ENCODE data around the gene EFCAB12. TPM values are rescaled to one million over a fixed set of nuclear protein-coding genes. Genes with fewer than 3 reads are reported as not detected.

The EFCAB12 gene
- total and polyA plus RNA-seq, 2 of the 4 experiments (the other 2 are of a cell fraction) = under 0.01 to 0.17 TPM

DNA sequence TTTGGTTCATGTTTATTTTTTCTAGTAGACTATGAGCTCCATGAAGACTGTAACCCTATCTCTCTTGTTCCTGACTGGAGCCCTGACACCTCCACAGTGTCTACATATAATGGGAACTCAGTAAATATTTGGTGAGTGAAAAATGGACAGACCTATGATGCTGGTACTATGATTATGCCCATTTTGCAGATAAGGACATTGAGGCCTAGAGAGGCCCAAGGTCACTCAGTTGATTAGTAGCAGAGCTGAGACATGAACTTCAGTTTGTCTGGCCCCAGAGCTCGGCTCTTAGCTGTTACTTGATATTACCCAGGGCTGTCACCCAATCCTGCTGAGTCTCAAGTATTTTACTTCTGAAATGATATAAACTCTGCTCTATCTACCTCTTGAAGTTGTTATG, 5.5 kb downstream of the EFCAB12 start:
- WGBS, 2 experiments (ENCODE audit: extremely low coverage in 2 of 2, insufficient read length in 1 of 2) = no CpG with 5 or more reads among the region's 1 CpG

More for the DNA sequence above, 5.5 kb downstream of the EFCAB12 start:
- H2AK9ac ChIP-seq (replicated peaks; ENCODE audit: low read depth, low read length, poor library complexity) = no peak overlapping the region
- no peak overlapping the region for H4K5ac ChIP-seq (ENCODE audit: low read depth, low read length)
- no peak overlapping the region for H4K91ac ChIP-seq (ENCODE audit: insufficient read depth, low read depth, low read length)
- no peak overlapping the region for H3K56ac ChIP-seq (ENCODE audit: extremely low read depth, insufficient read depth, low read length)
- H3K4me1 ChIP-seq (ENCODE audit: control insufficient read depth, insufficient read depth, low read length) = peaks cover 6% of the 10 kb centered on the region
- DNase-seq = no peak
- CTCF ChIA-PET = no interaction called here
- no peak overlapping the region for H3K4me2 ChIP-seq (ENCODE audit: low read depth, low read length)
- H3K36me3 ChIP-seq (ENCODE audit: control insufficient read depth, insufficient read depth, low read length) = no peaks in the 10 kb centered on the region
- no peak overlapping the region for H3K14ac ChIP-seq (replicated peaks; ENCODE audit: low read depth, low read length)
- no peak overlapping the region for H2BK5ac ChIP-seq (ENCODE audit: low read depth, low read length, poor library complexity, severe bottlenecking)
- H3K9ac ChIP-seq (ENCODE audit: low read depth, low read length) = no peak overlapping the region
- no peaks in the 10 kb centered on the region for H4K20me1 ChIP-seq (ENCODE audit: insufficient read depth, low read length)
- peaks cover 8% of the 10 kb centered on the region; the same call in 1 of the 2 replicates for H3K9me1 ChIP-seq (ENCODE audit: insufficient read depth, low read length)
- H3K4me3 ChIP-seq (ENCODE audit: insufficient read depth, low read depth, low read length) = no peak overlapping the region
- H3K23ac ChIP-seq (ENCODE audit: low read depth, low read length) = no peak overlapping the region
- no peak overlapping the region for H2AK5ac ChIP-seq (ENCODE audit: low read depth, low read length)
- no peak overlapping the region for H3K18ac ChIP-seq (ENCODE audit: low read depth, low read length)
- no peaks in the 10 kb centered on the region for H3K27me3 ChIP-seq (ENCODE audit: control insufficient read depth, insufficient read depth, low read length)
- no peak overlapping the region for H2BK20ac ChIP-seq (ENCODE audit: low read depth, low read length)
- TF ChIP-seq, protein P1, sequence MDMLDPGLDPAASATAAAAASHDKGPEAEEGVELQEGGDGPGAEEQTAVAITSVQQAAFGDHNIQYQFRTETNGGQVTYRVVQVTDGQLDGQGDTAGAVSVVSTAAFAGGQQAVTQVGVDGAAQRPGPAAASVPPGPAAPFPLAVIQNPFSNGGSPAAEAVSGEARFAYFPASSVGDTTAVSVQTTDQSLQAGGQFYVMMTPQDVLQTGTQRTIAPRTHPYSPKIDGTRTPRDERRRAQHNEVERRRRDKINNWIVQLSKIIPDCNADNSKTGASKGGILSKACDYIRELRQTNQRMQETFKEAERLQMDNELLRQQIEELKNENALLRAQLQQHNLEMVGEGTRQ (IDR thresholded peaks at IDR 0.05; ENCODE audit: low read depth, low read length) = no peak
- TF ChIP-seq CHD1 (IDR thresholded peaks at IDR 0.05; ENCODE audit: low read depth, low read length) (no peak), SMC3 (IDR thresholded peaks at IDR 0.05; ENCODE audit: low read depth, low read length) (no peak), MXI1 (IDR thresholded peaks at IDR 0.05; ENCODE audit: borderline replicate concordance, low read depth, low read length) (no peak), MAFK (IDR thresholded peaks at IDR 0.05; ENCODE audit: low read depth, low read length) (no peak), CTCF (conservative IDR thresholded peaks at IDR 0.05; ENCODE audit: low read depth, low read length) (no peak), NFE2L2 (IDR thresholded peaks at IDR 0.05; ENCODE audit: low read depth, low read length) (no peak), ELK1 (IDR thresholded peaks at IDR 0.05; ENCODE audit: borderline replicate concordance, low read depth, low read length) (no peak), MAZ (IDR thresholded peaks at IDR 0.05; ENCODE audit: borderline replicate concordance, low read depth, low read length) (no peak), CEBPB (IDR thresholded peaks at IDR 0.05; ENCODE audit: low read depth, low read length) (no peak), RAD21 (IDR thresholded peaks at IDR 0.05; ENCODE audit: low read length) (no peak), FOS (IDR thresholded peaks at IDR 0.05; ENCODE audit: low read depth, low read length) (no peak), RFX5 (IDR thresholded peaks at IDR 0.05; ENCODE audit: low read depth, low read length) (no peak), RCOR1 (IDR thresholded peaks at IDR 0.05; ENCODE audit: insufficient replicate concordance, low read length) (no peak), BHLHE40 (IDR thresholded peaks at IDR 0.05; ENCODE audit: low read depth, low read length) (no peak), POLR2A (IDR thresholded peaks at IDR 0.05; ENCODE audit: low read depth, low read length) (no peak)
- BruUV-seq (replicated peaks) = no TSS peak
- no peak overlapping the region for H3K27ac ChIP-seq (ENCODE audit: insufficient read depth, low read length)
- dilution Hi-C loops (cut with HindIII; ENCODE audit: low sequenced_read_pairs, unreplicated experiment) = no loop called here
- intact Hi-C loops (cut with micrococcal nuclease) = no loop called here
- no peak overlapping the region for H2AFZ ChIP-seq (replicated peaks; ENCODE audit: low read length, poor library complexity)
- H4K8ac ChIP-seq (ENCODE audit: low read depth in 2 of 2, low read length in 2 of 2) = no peak overlapping the region
- no peak for ATAC-seq (ENCODE audit: low read depth)
- no peaks in the 10 kb centered on the region; the same call in 1 of the 2 replicates for H3K9me3 ChIP-seq (ENCODE audit: control insufficient read depth, insufficient read depth, low read length)
- H2BK15ac ChIP-seq (ENCODE audit: low read depth, low read length) = no peak overlapping the region
- H3K79me1 ChIP-seq (ENCODE audit: low read depth in 1 of 2, low read length in 2 of 2) = no peaks in the 10 kb centered on the region
- POLR2A ChIA-PET (ENCODE audit: unreplicated experiment) = no interaction called here
- H2BK120ac ChIP-seq (ENCODE audit: low read depth, low read length) = no peak overlapping the region
- no peak overlapping the region for H3K4ac ChIP-seq (ENCODE audit: low read depth, low read length)
- in situ Hi-C loops (cut with MboI; ENCODE audit: low sequenced_read_pairs) = no loop called here
